ENCODE measurements around the gene CTPS1. TPM values are rescaled to one million over a fixed set of nuclear protein-coding genes. Genes with fewer than 3 reads are reported as not detected.

The CTPS1 gene
- total RNA-seq, 1 experiment from 2014 or later = 66.4 TPM

GRCh38 chr1:41046347-41046775, 66.9 kb downstream of the CTPS1 start:
- intact Hi-C loops (cut with micrococcal nuclease) = no loop called here
- Histone ChIP-seq H3K4me1 (ENCODE audit: control insufficient read depth in 1 of 2, insufficient read depth in 2 of 2, low read length in 2 of 2) (no peaks in the 10 kb centered on the region), H4K20me1 (ENCODE audit: insufficient read depth) (no peaks in the 10 kb centered on the region), H3K27ac (ENCODE audit: low read depth, low read length) (no peak overlapping the region), H3K4me2 (ENCODE audit: low read length) (no peak overlapping the region), H3K27me3 (ENCODE audit: insufficient read depth, low read length) (no peaks in the 10 kb centered on the region), H3K9me2 (ENCODE audit: insufficient read depth) (no peaks in the 10 kb centered on the region), H3K36me3 (ENCODE audit: control insufficient read depth in 1 of 2, insufficient read depth in 2 of 2, low read length in 2 of 2) (peaks cover 0 to 7% of the 10 kb centered on the region in 2 experiments; a peak in 1 of 4 replicates), H3K4me3 (replicated peaks in 1 of 2; ENCODE audit: low read depth in 1 of 2, low read length in 2 of 2) (no peak overlapping the region), H2AFZ (ENCODE audit: low read depth, low read length, poor library complexity, severe bottlenecking) (no peak overlapping the region), H3K79me2 (ENCODE audit: insufficient read depth, low read length) (no peaks in the 10 kb centered on the region), H3K9ac (ENCODE audit: low read length) (no peak overlapping the region), H3K9me3 (ENCODE audit: control insufficient read depth in 1 of 2, insufficient read depth in 1 of 2, low read depth in 1 of 2, low read length in 2 of 2) (no peaks in the 10 kb centered on the region)
- ATAC-seq = no peak
- ChIA-PET RAD21 (ENCODE audit: low non-redundant PET in 1 of 2, low total read pairs in 2 of 2, uncharacterized antibody in 2 of 2, unreplicated experiment in 2 of 2) (no interaction called here), POLR2A (no interaction called here), CTCF (no interaction called here)
- TF ChIP-seq RAD21 (IDR thresholded peaks at IDR 0.05; ENCODE audit: low read depth) = no peak
- no peak for TF ChIP-seq ZNF274 (IDR thresholded peaks at IDR 0.05; ENCODE audit: low read depth, low read length)
- BruUV-seq (replicated peaks) = no TSS peak
- DNase-seq (ENCODE audit: low read depth, low spot score) = no peak

- Histone ChIP-seq H3K27me3 (ENCODE audit: insufficient read depth, low read length) (no peaks in the 10 kb centered on the region), H3K4me3 (replicated peaks in 1 of 2; ENCODE audit: low read depth in 1 of 2, low read length in 2 of 2) (no peak overlapping the region), H4K20me1 (ENCODE audit: insufficient read depth) (no peaks in the 10 kb centered on the region), H2AFZ (ENCODE audit: low read depth, low read length, poor library complexity, severe bottlenecking) (no peak overlapping the region), H3K36me3 (ENCODE audit: control insufficient read depth in 1 of 2, insufficient read depth in 2 of 2, low read length in 2 of 2) (peaks cover 0 to 7% of the 10 kb centered on the region in 2 experiments; a peak in 1 of 4 replicates), H3K79me2 (ENCODE audit: insufficient read depth, low read length) (no peaks in the 10 kb centered on the region), H3K4me1 (ENCODE audit: control insufficient read depth in 1 of 2, insufficient read depth in 2 of 2, low read length in 2 of 2) (no peaks in the 10 kb centered on the region), H3K27ac (ENCODE audit: low read depth, low read length) (no peak overlapping the region), H3K4me2 (ENCODE audit: low read length) (no peak overlapping the region), H3K9ac (ENCODE audit: low read length) (no peak overlapping the region), H3K9me2 (ENCODE audit: insufficient read depth) (no peaks in the 10 kb centered on the region), H3K9me3 (ENCODE audit: control insufficient read depth in 1 of 2, insufficient read depth in 1 of 2, low read depth in 1 of 2, low read length in 2 of 2) (no peaks in the 10 kb centered on the region)
- POLR2A ChIA-PET = no interaction called here
- BruUV-seq (replicated peaks) = no TSS peak
- intact Hi-C loops (cut with micrococcal nuclease) = no loop called here
- RAD21 ChIA-PET (ENCODE audit: low non-redundant PET in 1 of 2, low total read pairs in 2 of 2, uncharacterized antibody in 2 of 2, unreplicated experiment in 2 of 2) = no interaction called here
- CTCF ChIA-PET = no interaction called here
- TF ChIP-seq YY1 (IDR thresholded peaks at IDR 0.05; ENCODE audit: extremely low read depth, insufficient replicate concordance, low read depth, low read length) = no peak
- no peak for TF ChIP-seq SIN3A (IDR thresholded peaks at IDR 0.05; ENCODE audit: low read depth)
- TF ChIP-seq FOSL1 (IDR thresholded peaks at IDR 0.05; ENCODE audit: low read depth) = no peak
- TF ChIP-seq CBX3 (IDR thresholded peaks at IDR 0.05; ENCODE audit: low read depth) = no peak
- no peak for TF ChIP-seq ZNF274 (IDR thresholded peaks at IDR 0.05; ENCODE audit: low read depth, low read length)
- no peak for TF ChIP-seq REST (IDR thresholded peaks at IDR 0.05; ENCODE audit: low read depth)
- no peak for TF ChIP-seq MAX (IDR thresholded peaks at IDR 0.05)
- no peak for TF ChIP-seq JUND (IDR thresholded peaks at IDR 0.05)
- no peak for TF ChIP-seq EZH2 (IDR thresholded peaks at IDR 0.05)
- DNase-seq (ENCODE audit: low read depth, low spot score) = no peak
- ATAC-seq = no peak
These were observed 69.0 kb downstream of the CTPS1 start for GRCh38 chr1:41048540-41048939.
